OCI-LY7 (cell line): ENCODE data around the gene LRBA. TPM values are rescaled to one million over a fixed set of nuclear protein-coding genes. Genes with fewer than 3 reads are reported as not detected.

Experiments
- BruUV-seq: library from RNA; stranded (reverse); fragments of 400-500 nt; replicated peaks from 2 replicates; lab custom pipeline; 2021; lab: Mats Ljungman, UMichigan
- CTCF ChIA-PET: fragments of 300-600 bp; sonication (Branson Sonifier 250); formaldehyde crosslinking; loops from one replicate; lab custom pipeline; 2022; ENCODE audit warnings: antibody characterized with exemption; ENCODE audit not compliant: unreplicated experiment; lab: Charles Lee
- POLR2A ChIA-PET: fragments of 300-600 bp; sonication (Branson Sonifier 250); formaldehyde crosslinking; loops from one replicate; lab custom pipeline; 2022; ENCODE audit warnings: antibody characterized with exemption; lab: Charles Lee
- DNase-seq: peaks from one replicate; pipeline ENCODE4 v3.0.0-alpha.2; 2015; ENCODE audit warnings: low spot score
- H2AFZ ChIP-seq: fragments of 200-600 bp; sonication (generic), shearing (Covaris generic); 2 replicates; pipeline ENCODE4 v1.6.1; 2014; ENCODE audit warnings: mild to moderate bottlenecking, antibody characterized with exemption, low read length, moderate library complexity
- H3K27ac ChIP-seq: fragments of 200-600 bp; sonication (generic); 2 replicates; pipeline ENCODE4 v1.5.1; 2014; ENCODE audit warnings: mixed run types, low read depth, mild to moderate bottlenecking, moderate library complexity, low read length, inconsistent platforms; ENCODE audit not compliant: poor library complexity, severe bottlenecking
- H3K36me3 ChIP-seq: fragments of 200-600 bp; sonication (generic); 2 replicates; pipeline ENCODE4 v1.6.1; 2014; ENCODE audit warnings: mild to moderate bottlenecking, antibody characterized with exemption, low read length, moderate library complexity, mixed read lengths; ENCODE audit not compliant: insufficient read depth
- H3K4me1 ChIP-seq: fragments of 200-600 bp; sonication (generic); 2 replicates; pipeline ENCODE4 v1.5.1; 2014; ENCODE audit warnings: mild to moderate bottlenecking, low read length; ENCODE audit not compliant: insufficient read depth, poor library complexity, severe bottlenecking
- H3K4me2 ChIP-seq: fragments of 200-600 bp; sonication (generic); 2 replicates; pipeline ENCODE4 v1.6.1; 2014; ENCODE audit warnings: mild to moderate bottlenecking, low read length
- H3K4me3 ChIP-seq: fragments of 200-600 bp; sonication (generic); 2 replicates; pipeline ENCODE4 v1.5.1; 2014; ENCODE audit warnings: mild to moderate bottlenecking, low read depth, low read length; ENCODE audit not compliant: poor library complexity, severe bottlenecking
- H3K79me2 ChIP-seq: fragments of 200-600 bp; sonication (generic); 2 replicates; pipeline ENCODE4 v1.6.1; 2016; ENCODE audit warnings: low read depth, mild to moderate bottlenecking, low read length, moderate library complexity, mixed read lengths; ENCODE audit not compliant: insufficient read depth
- H3K9me2 ChIP-seq: fragments of 200-600 bp; sonication (generic); 2 replicates; pipeline ENCODE4 v1.6.1; 2016; ENCODE audit warnings: mild to moderate bottlenecking, low read length, mixed read lengths; ENCODE audit not compliant: insufficient read depth
- H3K9me3 ChIP-seq: fragments of 200-600 bp; sonication (generic); 2 replicates; pipeline ENCODE4 v1.6.1; 2014; ENCODE audit warnings: mild to moderate bottlenecking, mixed run types, low read length, mixed read lengths
- H4K20me1 ChIP-seq: fragments of 200-600 bp; sonication (generic); 2 replicates; pipeline ENCODE4 v1.6.1; 2014; ENCODE audit warnings: mild to moderate bottlenecking, antibody characterized with exemption, low read length, moderate library complexity, mixed read lengths; ENCODE audit not compliant: insufficient read depth
- EZH2phosphoT487 ChIP-seq: fragments of 200-600 bp; sonication (generic); IDR thresholded peaks from 2 replicates; pipeline ENCODE4 v1.6.1; 2018; ENCODE audit warnings: low read depth, borderline replicate concordance, mild to moderate bottlenecking, mixed run types, antibody characterized with exemption, low read length, moderate library complexity, mixed read lengths
- intact Hi-C: fragments of 100-400 bp; cut with micrococcal nuclease; formaldehyde crosslinking; loops from one replicate; pipeline ENCODE4 v1.10.0; 2022; ENCODE audit not compliant: unreplicated experiment
- total RNA-seq, 2 experiments: library from RNA; depleted of rRNA in 1 of 2; stranded (reverse); fragments of >200 nt in 1 of 2; shearing (Covaris generic) in 1 of 2; gene quantifications; 2 replicates each; pipeline ENCODE4 v1.2.3, GENCODE V29; 2014 to 2022
- TF ChIP-seq, protein P1 (sequence below): fragments of 200-600 bp; sonication (generic); conservative IDR thresholded peaks from 2 replicates; pipeline ENCODE4 v1.5.1; 2014; ENCODE audit warnings: mild to moderate bottlenecking, antibody characterized with exemption, low read length, moderate library complexity, mixed read lengths

LRBA gene
- total RNA-seq, 2 experiments from 2014 or later: 60.4 to 66.7 TPM

DNA sequence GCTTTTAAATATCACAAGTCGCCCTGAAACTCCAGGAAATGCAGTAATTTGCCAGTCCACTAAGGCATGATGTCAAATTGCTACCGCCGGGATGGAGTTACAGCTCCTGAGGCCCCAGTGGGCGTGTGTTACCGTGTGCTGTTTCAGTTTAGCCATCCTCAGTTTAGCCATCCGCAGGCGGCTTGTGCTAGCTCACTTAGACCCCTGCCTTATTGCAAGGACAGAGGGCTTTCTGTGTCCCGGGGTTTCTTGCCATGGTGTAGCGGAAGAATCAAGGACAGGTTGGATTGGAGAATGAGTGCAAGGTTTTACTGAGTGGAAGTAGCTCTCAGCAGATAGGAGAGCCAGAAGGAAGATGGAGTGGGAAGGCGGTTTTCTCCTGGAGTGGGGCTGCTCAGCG lies 33.8 kb upstream of the LRBA start:
- intact Hi-C loops: no loop called here
- no peaks in the 10 kb centered on the region for H4K20me1 ChIP-seq
- H3K9me3 ChIP-seq: no peaks in the 10 kb centered on the region
- TF ChIP-seq EZH2phosphoT487: no peak
- TF ChIP-seq, protein P1, sequence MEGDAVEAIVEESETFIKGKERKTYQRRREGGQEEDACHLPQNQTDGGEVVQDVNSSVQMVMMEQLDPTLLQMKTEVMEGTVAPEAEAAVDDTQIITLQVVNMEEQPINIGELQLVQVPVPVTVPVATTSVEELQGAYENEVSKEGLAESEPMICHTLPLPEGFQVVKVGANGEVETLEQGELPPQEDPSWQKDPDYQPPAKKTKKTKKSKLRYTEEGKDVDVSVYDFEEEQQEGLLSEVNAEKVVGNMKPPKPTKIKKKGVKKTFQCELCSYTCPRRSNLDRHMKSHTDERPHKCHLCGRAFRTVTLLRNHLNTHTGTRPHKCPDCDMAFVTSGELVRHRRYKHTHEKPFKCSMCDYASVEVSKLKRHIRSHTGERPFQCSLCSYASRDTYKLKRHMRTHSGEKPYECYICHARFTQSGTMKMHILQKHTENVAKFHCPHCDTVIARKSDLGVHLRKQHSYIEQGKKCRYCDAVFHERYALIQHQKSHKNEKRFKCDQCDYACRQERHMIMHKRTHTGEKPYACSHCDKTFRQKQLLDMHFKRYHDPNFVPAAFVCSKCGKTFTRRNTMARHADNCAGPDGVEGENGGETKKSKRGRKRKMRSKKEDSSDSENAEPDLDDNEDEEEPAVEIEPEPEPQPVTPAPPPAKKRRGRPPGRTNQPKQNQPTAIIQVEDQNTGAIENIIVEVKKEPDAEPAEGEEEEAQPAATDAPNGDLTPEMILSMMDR: no peak
- H3K79me2 ChIP-seq: no peaks in the 10 kb centered on the region
- no peak overlapping the region for H3K27ac ChIP-seq
- no peak overlapping the region for H2AFZ ChIP-seq
- H3K4me1 ChIP-seq: no peaks in the 10 kb centered on the region
- H3K36me3 ChIP-seq: no peaks in the 10 kb centered on the region
- CTCF ChIA-PET: no interaction called here
- H3K4me3 ChIP-seq: no peak overlapping the region
- no peaks in the 10 kb centered on the region for H3K9me2 ChIP-seq
- BruUV-seq: no TSS peak
- no peak for DNase-seq
- H3K4me2 ChIP-seq: no peak overlapping the region
- POLR2A ChIA-PET: interaction anchor here (0.6 to 0.7 kb wide), 2 partner anchors 21 to 260 kb away, joined by 3 read pairs; no protein-coding TSS in a partner anchor

DNA sequence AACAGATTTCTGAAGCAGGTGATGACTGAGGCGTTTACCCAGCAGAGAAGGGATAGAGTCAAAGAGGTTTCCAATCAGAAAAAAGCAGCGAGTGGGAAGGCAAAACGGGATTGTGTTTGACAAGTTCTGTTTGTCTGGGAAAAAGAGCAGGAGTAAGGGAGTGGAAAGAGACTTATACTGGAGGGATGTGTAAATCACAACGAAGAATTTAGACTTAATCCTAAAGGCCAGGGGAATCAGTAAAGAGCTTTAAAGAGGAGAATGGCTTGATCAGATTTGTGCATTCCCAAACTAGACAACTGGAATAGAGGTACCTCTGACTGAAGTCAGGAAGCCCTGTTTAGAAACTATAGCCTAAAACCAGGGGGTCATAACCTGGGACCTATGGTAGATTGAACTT lies 31.5 kb upstream of the LRBA start:
- intact Hi-C loops: no loop called here
- ChIA-PET CTCF (no interaction called here), POLR2A (no interaction called here)
- no TSS peak for BruUV-seq
- TF ChIP-seq EZH2phosphoT487: no peak
- TF ChIP-seq, protein P1: no peak
- no peaks in the 10 kb centered on the region for H3K4me1 ChIP-seq
- DNase-seq: no peak
- no peak overlapping the region for H3K4me3 ChIP-seq
- no peaks in the 10 kb centered on the region for H3K36me3 ChIP-seq
- H3K9me3 ChIP-seq: no peaks in the 10 kb centered on the region
- H3K27ac ChIP-seq: no peak overlapping the region
- H2AFZ ChIP-seq: no peak overlapping the region
- H4K20me1 ChIP-seq: no peaks in the 10 kb centered on the region
- no peak overlapping the region for H3K4me2 ChIP-seq
- no peaks in the 10 kb centered on the region for H3K79me2 ChIP-seq
- H3K9me2 ChIP-seq: no peaks in the 10 kb centered on the region

DNA sequence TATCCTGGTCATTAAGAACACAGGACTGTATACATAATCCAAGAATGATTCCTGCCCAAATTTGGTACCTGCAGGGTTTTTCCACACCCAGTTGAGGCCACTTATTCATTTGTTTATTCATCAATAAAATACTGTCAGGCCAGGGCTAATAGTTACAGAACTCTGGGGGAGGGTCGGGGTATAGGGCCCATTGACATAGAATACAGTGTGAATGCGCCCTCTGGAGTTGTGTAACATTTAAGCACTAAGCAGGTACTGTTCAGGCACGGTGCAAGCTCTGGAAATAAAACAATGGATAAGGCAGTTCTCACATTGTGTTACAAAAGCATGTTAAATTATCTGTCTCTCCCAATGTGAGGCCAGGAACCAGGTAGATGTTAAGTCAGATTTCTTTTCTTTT lies 30.8 kb upstream of the LRBA start:
- intact Hi-C loops: no loop called here
- BruUV-seq: no TSS peak

More for the DNA sequence above, 30.8 kb upstream of the LRBA start:
- no peaks in the 10 kb centered on the region for H3K79me2 ChIP-seq
- TF ChIP-seq, protein P1: peak; percentile 56
- no peak for TF ChIP-seq EZH2phosphoT487
- peak; percentile 14 for DNase-seq
- H3K27ac ChIP-seq: no peak overlapping the region
- no peaks in the 10 kb centered on the region for H3K4me1 ChIP-seq
- no peak overlapping the region for H2AFZ ChIP-seq
- H3K9me3 ChIP-seq: no peaks in the 10 kb centered on the region
- no peaks in the 10 kb centered on the region for H3K36me3 ChIP-seq
- no peaks in the 10 kb centered on the region for H3K9me2 ChIP-seq
- no peak overlapping the region for H3K4me3 ChIP-seq
- ChIA-PET CTCF (no interaction called here), POLR2A (interaction anchor here (0.6 kb wide), 1 partner anchor 414 kb away, joined by 3 read pairs; no protein-coding TSS in a partner anchor)
- H4K20me1 ChIP-seq: no peaks in the 10 kb centered on the region
- H3K4me2 ChIP-seq: no peak overlapping the region
